Gastroesophageal sphincter (tissue), 4 donors: ENCODE results near the gene MEGF11. TPM values are rescaled to one million over a fixed set of nuclear protein-coding genes. Genes with fewer than 3 reads are reported as not detected.

Source experiments
- ATAC-seq: fragments of 150-250 bp; one replicate; pipeline ENCODE4 v1.9.1; 2016; ENCODE audit warnings: mild to moderate bottlenecking, moderate library complexity
- H3K27ac ChIP-seq, 4 donors: fragments of 200-600 bp; sonication (generic) in 3 of 4; 1 replicate in 3 of 4; 2 replicates in 1 of 4; pipeline ENCODE4 v1.5.1; 2016 to 2019
- H3K27me3 ChIP-seq: fragments of 200-600 bp; sonication (generic); one replicate; pipeline ENCODE4 v1.5.1; 2019
- H3K36me3 ChIP-seq, 2 donors: fragments of 200-600 bp; sonication (generic); one replicate each; pipeline ENCODE4 v1.5.1; 2019; ENCODE audit warnings: control low read depth in 1 of 2
- H3K4me1 ChIP-seq, 3 donors: fragments of 200-600 bp; sonication (generic); 1 replicate in 2 of 3; 2 replicates in 1 of 3; pipeline ENCODE4 v1.5.1; 2016 to 2019; ENCODE audit warnings: control low read depth in 2 of 3
- H3K4me3 ChIP-seq, 2 donors: fragments of 200-600 bp; sonication (generic); one replicate each; pipeline ENCODE4 v1.5.1; 2019; ENCODE audit warnings: mild to moderate bottlenecking in 1 of 2, moderate library complexity in 1 of 2
- H3K9me3 ChIP-seq, 3 donors: fragments of 200-600 bp; sonication (generic); one replicate each; pipeline ENCODE4 v1.5.1; 2017 to 2019; ENCODE audit warnings: control low read depth in 2 of 3
- EP300 ChIP-seq: sonication (generic); formaldehyde crosslinking; IDR thresholded peaks from one replicate; pipeline ENCODE4 v1.6.1; 2017; ENCODE audit warnings: antibody characterized with exemption, mild to moderate bottlenecking
- POLR2A ChIP-seq, 2 donors: fragments of 450-650 bp; IDR thresholded peaks; one replicate each; pipeline ENCODE4 v1.6.1; 2017; ENCODE audit warnings: antibody characterized with exemption in 2 of 2, mild to moderate bottlenecking in 2 of 2, moderate library complexity in 1 of 2
- POLR2AphosphoS5 ChIP-seq: sonication (generic); formaldehyde crosslinking; IDR thresholded peaks from one replicate; pipeline ENCODE4 v1.6.1; 2017; ENCODE audit warnings: antibody characterized with exemption
- WGBS, 2 donors: methylation state at CpG; one replicate each; pipeline ENCODE4 v1.1.5; 2018; ENCODE audit warnings: low coverage in 1 of 2; 5-methylcytosine and 5-hydroxymethylcytosine counted together
- total RNA-seq, 4 donors: library from RNA; depleted of rRNA; stranded (reverse); fragments of >200 nt; gene quantifications; one replicate each; pipeline ENCODE4 v1.1.0, GENCODE V29; 2016
- TF ChIP-seq, protein P1 (sequence below), 4 experiments: fragments of 200-600 bp in 2 of 4; fragments of 450-650 bp in 2 of 4; sonication (generic) in 1 of 4; IDR thresholded peaks; one replicate each; pipeline ENCODE4 v1.5.1; 2017 to 2019; ENCODE audit warnings: antibody characterized with exemption in 4 of 4, mild to moderate bottlenecking in 2 of 4, moderate library complexity in 2 of 4

The MEGF11 gene
- total RNA-seq, 4 donors from 2014 or later: 0.08 TPM; not detected in 3

DNA sequence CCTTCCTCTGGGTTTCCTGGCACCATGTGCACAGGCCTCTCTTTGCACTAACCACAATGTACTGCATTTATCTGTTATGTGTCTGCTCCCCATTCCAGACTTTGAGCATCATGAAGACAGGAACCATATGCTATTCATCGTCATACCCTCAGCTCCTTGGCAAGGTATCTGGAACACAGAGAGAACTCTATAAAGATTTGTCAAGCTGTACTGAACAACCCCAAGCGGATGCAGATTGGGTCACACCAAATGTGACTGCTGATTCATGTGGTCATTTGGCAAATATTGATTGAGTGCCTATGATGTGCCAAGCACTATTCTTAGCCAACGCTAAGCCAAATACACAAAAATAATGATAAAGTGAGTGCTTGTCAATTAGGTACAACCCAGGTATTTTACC lies 7.5 kb upstream of the MEGF11 start:
- Histone ChIP-seq H3K27ac (no peak overlapping the region), H3K9me3 (no peaks in the 10 kb centered on the region), H3K4me1 (no peaks in the 10 kb centered on the region), H3K4me3 (no peak overlapping the region), H3K36me3 (no peaks in the 10 kb centered on the region), H3K27me3 (peaks cover 56% of the 10 kb centered on the region)
- TF ChIP-seq POLR2AphosphoS5: no peak
- TF ChIP-seq, protein P1, sequence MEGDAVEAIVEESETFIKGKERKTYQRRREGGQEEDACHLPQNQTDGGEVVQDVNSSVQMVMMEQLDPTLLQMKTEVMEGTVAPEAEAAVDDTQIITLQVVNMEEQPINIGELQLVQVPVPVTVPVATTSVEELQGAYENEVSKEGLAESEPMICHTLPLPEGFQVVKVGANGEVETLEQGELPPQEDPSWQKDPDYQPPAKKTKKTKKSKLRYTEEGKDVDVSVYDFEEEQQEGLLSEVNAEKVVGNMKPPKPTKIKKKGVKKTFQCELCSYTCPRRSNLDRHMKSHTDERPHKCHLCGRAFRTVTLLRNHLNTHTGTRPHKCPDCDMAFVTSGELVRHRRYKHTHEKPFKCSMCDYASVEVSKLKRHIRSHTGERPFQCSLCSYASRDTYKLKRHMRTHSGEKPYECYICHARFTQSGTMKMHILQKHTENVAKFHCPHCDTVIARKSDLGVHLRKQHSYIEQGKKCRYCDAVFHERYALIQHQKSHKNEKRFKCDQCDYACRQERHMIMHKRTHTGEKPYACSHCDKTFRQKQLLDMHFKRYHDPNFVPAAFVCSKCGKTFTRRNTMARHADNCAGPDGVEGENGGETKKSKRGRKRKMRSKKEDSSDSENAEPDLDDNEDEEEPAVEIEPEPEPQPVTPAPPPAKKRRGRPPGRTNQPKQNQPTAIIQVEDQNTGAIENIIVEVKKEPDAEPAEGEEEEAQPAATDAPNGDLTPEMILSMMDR (IDR thresholded peaks at IDR 0.05): no peak
- no peak for TF ChIP-seq POLR2A (IDR thresholded peaks at IDR 0.05)
- 47 to 64% methylated on average over 3 of the region's 3 CpGs for WGBS, 2 donors
- ATAC-seq: no peak

DNA sequence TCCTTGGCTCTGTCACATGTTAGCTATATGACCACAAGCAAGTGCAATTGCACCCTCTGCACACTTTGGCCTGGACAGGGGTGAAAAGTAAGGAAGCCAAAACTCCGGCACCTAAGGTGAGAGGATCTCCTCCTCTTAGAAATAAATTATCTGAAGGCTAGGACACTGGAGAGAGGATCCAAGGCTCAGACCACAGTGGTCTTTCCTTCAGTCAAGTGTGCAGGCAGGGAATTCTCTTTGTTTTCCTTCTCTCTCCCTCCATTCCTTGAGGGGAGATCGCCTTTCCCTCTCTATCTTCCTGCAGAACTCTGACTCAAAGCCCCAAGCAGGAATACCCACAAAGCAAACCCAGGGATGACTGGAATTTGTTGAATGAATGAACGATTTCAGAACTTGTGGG lies 3.1 kb upstream of the MEGF11 start:
- no peaks in the 10 kb centered on the region for H3K36me3 ChIP-seq
- TF ChIP-seq POLR2AphosphoS5 (no peak), EP300 (no peak), POLR2A (IDR thresholded peaks at IDR 0.05) (no peak)
- TF ChIP-seq, protein P1 (IDR thresholded peaks at IDR 0.05): no peak
- no peak overlapping the region for H3K4me3 ChIP-seq
- ATAC-seq: no peak
- 58 to 100% methylated on average over 1 to 3 of the region's 3 CpGs for WGBS, 2 donors
- H3K4me1 ChIP-seq: peaks cover 0 to 33% (median 21%) of the 10 kb centered on the region in 3 donors
- H3K27me3 ChIP-seq: peaks cover 89% of the 10 kb centered on the region
- H3K9me3 ChIP-seq: no peaks in the 10 kb centered on the region
- H3K27ac ChIP-seq: no peak overlapping the region

DNA sequence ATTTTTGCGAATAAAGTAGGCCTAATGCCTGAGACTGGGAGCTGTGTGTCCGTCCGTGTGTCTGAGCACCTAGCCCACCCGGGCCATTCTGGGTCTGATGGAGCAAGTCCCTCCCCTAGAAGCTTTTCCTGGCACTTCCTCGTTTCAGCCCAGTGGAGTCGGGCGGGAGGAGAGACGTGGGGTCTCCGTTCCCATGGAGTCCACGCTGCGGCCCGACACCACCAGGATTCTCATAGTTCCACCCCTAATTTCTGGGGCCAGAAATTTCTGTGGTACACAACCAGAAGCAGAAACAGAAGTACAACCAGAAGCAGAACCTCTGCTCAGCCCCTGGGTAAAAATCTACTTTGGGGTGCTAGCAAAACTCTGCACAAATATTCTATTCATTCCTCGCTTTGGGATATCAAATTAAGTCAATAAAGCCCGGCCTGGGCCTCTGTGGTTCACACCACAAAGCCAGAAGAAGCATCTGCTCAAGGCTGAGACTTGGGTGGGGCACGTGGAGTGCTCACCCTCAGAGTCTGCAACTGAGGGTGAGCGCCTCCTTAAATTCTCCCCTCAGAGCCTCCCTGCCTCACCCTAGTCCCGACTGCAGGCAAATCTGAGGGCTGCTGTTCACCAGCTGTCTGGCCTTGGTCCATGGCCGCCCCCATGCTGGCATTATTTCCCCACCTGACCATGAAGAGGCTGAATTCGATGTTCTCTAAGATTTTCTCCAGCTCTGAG lies 1.6 kb upstream of the MEGF11 start:
- H3K9me3 ChIP-seq: no peaks in the 10 kb centered on the region
- 45% methylated on average over 4 of the region's 19 CpGs; no CpG with 5 or more reads in 1 of the 2 donors for WGBS, 2 donors
- TF ChIP-seq POLR2AphosphoS5: no peak
- no peak for TF ChIP-seq EP300
- no peak overlapping the region for H3K27ac ChIP-seq
- no peak overlapping the region for H3K4me3 ChIP-seq
- H3K4me1 ChIP-seq: peaks cover 0 to 36% (median 22%) of the 10 kb centered on the region in 3 donors
- H3K27me3 ChIP-seq: peaks cover 99% of the 10 kb centered on the region
- H3K36me3 ChIP-seq: no peaks in the 10 kb centered on the region
- ATAC-seq: no peak

DNA sequence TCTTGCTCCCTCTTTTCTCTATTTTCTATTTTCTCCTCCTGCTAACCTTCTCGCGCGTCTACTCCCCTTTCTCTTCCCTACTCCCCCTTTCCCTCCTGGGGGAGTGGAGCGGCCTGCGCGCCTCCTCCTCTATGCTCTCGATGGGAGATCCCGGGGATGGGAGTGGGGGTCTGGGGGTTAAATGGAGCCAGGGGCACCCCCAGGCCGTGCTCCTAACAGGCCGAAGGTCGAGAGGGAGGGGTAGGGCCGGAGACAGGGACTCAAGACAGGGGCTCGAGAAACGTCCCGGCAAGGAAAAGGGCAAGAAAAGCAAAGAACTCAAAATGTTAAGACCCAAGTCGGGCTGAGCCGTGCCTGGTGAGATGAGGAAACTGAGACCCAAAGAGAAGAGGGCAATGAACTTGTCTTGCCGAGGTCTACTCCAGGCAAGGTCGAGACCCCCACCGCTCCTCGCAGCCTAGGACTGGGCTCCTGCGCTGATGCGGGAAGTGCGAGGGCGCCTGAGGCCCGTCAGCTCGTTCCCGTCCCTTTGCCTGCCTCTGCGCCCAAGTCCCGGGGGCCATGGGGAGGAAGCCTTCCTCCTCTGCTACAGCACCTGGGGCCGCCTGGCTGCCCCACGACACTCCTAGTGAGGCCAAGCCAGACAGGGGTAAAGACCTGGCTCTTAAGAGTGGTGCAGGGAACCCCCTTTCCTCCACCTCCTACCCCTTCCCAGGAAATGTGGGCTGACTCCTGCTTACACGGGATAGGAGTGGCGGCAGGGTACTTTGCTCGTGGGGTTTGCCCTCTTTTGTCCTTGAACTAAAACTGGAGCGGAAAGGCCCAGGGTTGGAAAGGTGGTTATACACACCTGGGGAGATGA lies 770 bp upstream of the MEGF11 start:
- 6 to 40% methylated on average over 1 to 22 of the region's 36 CpGs for WGBS, 2 donors
- ATAC-seq: no peak
- Histone ChIP-seq H3K9me3 (no peaks in the 10 kb centered on the region), H3K27ac (no peak overlapping the region), H3K4me1 (peaks cover 0 to 36% (median 22%) of the 10 kb centered on the region in 3 donors), H3K36me3 (no peaks in the 10 kb centered on the region), H3K4me3 (peak overlapping the region in 1 of 2 donors; percentile 61), H3K27me3 (peaks cover 97% of the 10 kb centered on the region)
- TF ChIP-seq EP300 (no peak), POLR2AphosphoS5 (no peak), POLR2A (IDR thresholded peaks at IDR 0.05) (no peak)
- TF ChIP-seq, protein P1 (IDR thresholded peaks at IDR 0.05): no peak

DNA sequence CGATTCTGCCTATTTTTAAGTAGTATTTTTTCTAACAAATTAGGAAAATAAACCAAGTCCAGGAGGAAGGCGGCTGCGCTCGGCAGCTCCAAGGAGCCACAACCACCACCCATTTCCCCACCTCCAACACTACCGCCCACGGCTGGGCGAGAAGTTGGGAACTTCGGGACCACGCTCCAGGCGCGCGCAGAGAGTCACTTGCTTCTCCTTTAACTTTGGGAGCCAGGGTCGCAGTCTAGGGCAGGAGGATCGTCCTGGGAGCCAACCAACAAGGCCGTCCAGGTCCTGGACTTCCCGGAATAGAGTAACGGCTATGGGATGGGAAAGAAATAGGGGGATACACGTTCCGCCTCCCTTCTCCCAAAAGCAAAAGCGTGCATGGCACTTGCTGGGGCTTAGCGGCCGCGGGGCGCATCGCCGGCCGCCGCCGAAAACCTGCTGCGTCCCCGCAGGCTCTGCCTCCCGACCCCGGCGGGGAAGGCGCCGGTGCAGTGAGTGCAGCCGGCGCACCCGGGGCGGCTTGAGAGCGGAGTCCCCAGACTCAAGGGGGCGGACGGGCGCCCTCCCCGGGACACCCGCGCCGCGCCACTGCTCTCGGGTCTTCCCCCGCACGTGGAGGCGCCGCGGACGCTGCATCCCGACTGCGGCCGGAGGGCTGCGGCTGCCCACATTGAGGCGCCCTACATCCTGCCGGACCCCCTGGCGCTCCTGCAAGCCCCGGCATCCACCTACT lies 699 bp downstream of the MEGF11 start:
- peak overlapping the region; percentile 49 to 61 for H3K4me3 ChIP-seq
- H3K27me3 ChIP-seq: peaks cover 83% of the 10 kb centered on the region
- no peak overlapping the region for H3K27ac ChIP-seq
- no peak for TF ChIP-seq POLR2AphosphoS5
- no peak for TF ChIP-seq POLR2A (IDR thresholded peaks at IDR 0.05)
- no peak for TF ChIP-seq EP300
- TF ChIP-seq, protein P1 (IDR thresholded peaks at IDR 0.05): no peak
- 0 to 7% methylated on average over 3 to 6 of the region's 64 CpGs for WGBS, 2 donors
- H3K36me3 ChIP-seq: no peaks in the 10 kb centered on the region
- peak; percentile 22 for ATAC-seq
- H3K4me1 ChIP-seq: peaks cover 0 to 36% (median 22%) of the 10 kb centered on the region in 3 donors
- no peaks in the 10 kb centered on the region for H3K9me3 ChIP-seq
